ENCODE data around the gene PRKACA.

The PRKACA gene

GRCh38 chr19:14116525-14116917 lies 1.0 kb downstream of the PRKACA start:
- TF ChIP-seq CTCF (conservative IDR thresholded peaks at IDR 0.05; ENCODE audit: low read length), result no peak
- no peak for DNase-seq (ENCODE audit: low read depth)
- peak overlapping the region; percentile 79 for H3K4me3 ChIP-seq (ENCODE audit: low read length)

GRCh38 chr19:14115756-14116155 lies 1.8 kb downstream of the PRKACA start:
- peak overlapping the region; percentile 79 for H3K4me3 ChIP-seq (ENCODE audit: low read length)
- TF ChIP-seq CTCF (conservative IDR thresholded peaks at IDR 0.05; ENCODE audit: low read length), result no peak
- DNase-seq (ENCODE audit: low read depth), result no peak

- no peak overlapping the region for H3K4me3 ChIP-seq (ENCODE audit: low read length)
- DNase-seq (ENCODE audit: low read depth), result no peak
- peak; percentile 48 for TF ChIP-seq CTCF (conservative IDR thresholded peaks at IDR 0.05; ENCODE audit: low read length)
These were observed 2.7 kb downstream of the PRKACA start for GRCh38 chr19:14114854-14115253.

GRCh38 chr19:14114439-14114838 lies 3.1 kb downstream of the PRKACA start:
- no peak for DNase-seq (ENCODE audit: low read depth)
- TF ChIP-seq CTCF (conservative IDR thresholded peaks at IDR 0.05; ENCODE audit: low read length), result no peak
- no peak overlapping the region for H3K4me3 ChIP-seq (ENCODE audit: low read length)

- TF ChIP-seq CTCF (conservative IDR thresholded peaks at IDR 0.05; ENCODE audit: low read length), result no peak
- DNase-seq (ENCODE audit: low read depth), result no peak
- H3K4me3 ChIP-seq (ENCODE audit: low read length), result no peak overlapping the region
These were observed 3.7 kb downstream of the PRKACA start for GRCh38 chr19:14113762-14114414.

GRCh38 chr19:14112809-14113385 lies 4.7 kb downstream of the PRKACA start:
- TF ChIP-seq CTCF (conservative IDR thresholded peaks at IDR 0.05; ENCODE audit: low read length), result no peak
- no peak for DNase-seq (ENCODE audit: low read depth)
- peak overlapping the region; percentile 24 for H3K4me3 ChIP-seq (ENCODE audit: low read length)
